Measurements from ENCODE around the gene SHTN1.

- TF ChIP-seq POLR2A (IDR thresholded peaks at IDR 0.05) (no peak), CTCF (IDR thresholded peaks at IDR 0.05) (no peak)
These were observed 79.9 kb downstream of the SHTN1 start for GRCh38 chr10:116925056-116925455.
